Motor neuron (in vitro differentiated cells): ENCODE results near the gene NOC2L. TPM values are rescaled to one million over a fixed set of nuclear protein-coding genes. Genes with fewer than 3 reads are reported as not detected.

Experiments
- ATAC-seq, 8 experiments: fragments of 200-7000 bp; cut with Tn5 transposase; replicated peaks in 6 of 8; 2 replicates each; pipeline ENCODE4 v1.8.0; 2021; ENCODE audit warnings: mild to moderate bottlenecking in 8 of 8, moderate library complexity in 8 of 8
- H3K27ac ChIP-seq, 2 donors: fragments of 250-450 bp; sonication (Bioruptor Pico); 2 replicates each; pipeline ENCODE4 v1.9.0; 2021; ENCODE audit warnings: antibody characterized with exemption in 2 of 2, mild to moderate bottlenecking in 2 of 2, moderate library complexity in 1 of 2
- H3K4me1 ChIP-seq, 2 donors: fragments of 250-450 bp; sonication (Bioruptor Pico); replicated peaks in 1 of 2; 2 replicates each; pipeline ENCODE4 v1.6.1; 2021; ENCODE audit warnings: antibody characterized with exemption in 2 of 2, mild to moderate bottlenecking in 2 of 2, moderate library complexity in 1 of 2
- H3K4me3 ChIP-seq, 5 donors: fragments of 250-450 bp; sonication (Bioruptor Pico); 2 replicates each; pipeline ENCODE4 v1.9.0; 2021; ENCODE audit warnings: antibody characterized with exemption in 5 of 5, mild to moderate bottlenecking in 5 of 5, moderate library complexity in 4 of 5
- WGBS, 10 experiments: fragments of 450-650 bp; shearing (Covaris generic); methylation state at CpG; one replicate each; pipeline ENCODE4 v1.0.0; 2022; 5-methylcytosine and 5-hydroxymethylcytosine counted together
- in situ Hi-C, 9 experiments: fragments of 400-800 bp; cut with MboI; loops; one replicate each; pipeline ENCODE4 v1.15.0; 2021; ENCODE audit warnings: low sequenced_read_pairs in 9 of 9, low pct_unique_long_range_greater_than_20kb in 2 of 9; ENCODE audit not compliant: unreplicated experiment in 9 of 9
- total RNA-seq, 8 experiments: library from RNA; unstranded; fragments of 300-600 nt; gene quantifications; 2 replicates each; pipeline versions ENCODE4 v1.2.3 to v1.2.4, GENCODE V29; 2022

Gene NOC2L
- total RNA-seq, 8 experiments from 2014 or later, result 41.5 to 126 (median 85.5) TPM

- in situ Hi-C loops, result no loop called here
- Histone ChIP-seq H3K27ac (no peak overlapping the region), H3K4me1 (peaks cover 53 to 54% of the 10 kb centered on the region in 2 donors), H3K4me3 (no peak overlapping the region)
- WGBS, 10 experiments, result 23 to 93% (median 37%) methylated on average over 1 to 17 of the region's 40 CpGs; no CpG with 5 or more reads in 5 of the 10 experiments
- ATAC-seq, result no peak
Observed at GRCh38 chr1:929712-930632, 29.1 kb downstream of the NOC2L start.

GRCh38 chr1:928825-929661, 30.0 kb downstream of the NOC2L start:
- H3K4me3 ChIP-seq, result no peak overlapping the region
- in situ Hi-C loops, result no loop called here
- no peak overlapping the region for H3K27ac ChIP-seq
- 0 to 36% (median 20%) methylated on average over 1 to 14 of the region's 40 CpGs; no CpG with 5 or more reads in 5 of the 10 experiments for whole genome bisulfite sequencing, 10 experiments
- H3K4me1 ChIP-seq, result peaks cover 54 to 56% of the 10 kb centered on the region in 2 donors
- ATAC-seq, result peak in 1 of 8 experiments; percentile 6

GRCh38 chr1:927748-928147, 31.3 kb downstream of the NOC2L start:
- in situ Hi-C loops, result no loop called here
- H3K27ac ChIP-seq, result no peak overlapping the region
- WGBS, 10 experiments, result 59% methylated on average over 2 to 8 of the region's 10 CpGs; no CpG with 5 or more reads in 8 of the 10 experiments

GRCh38 chr1:927234-927633, 31.8 kb downstream of the NOC2L start:
- H3K27ac ChIP-seq, result no peak overlapping the region
- ATAC-seq, result no peak
- in situ Hi-C loops, result no loop called here
- 17 to 20% methylated on average over 1 to 6 of the region's 9 CpGs; no CpG with 5 or more reads in 8 of the 10 experiments for WGBS, 10 experiments
- peaks cover 52 to 57% of the 10 kb centered on the region in 2 donors for H3K4me1 ChIP-seq
- H3K4me3 ChIP-seq, result no peak overlapping the region

More at GRCh38 chr1:927748-928147, 31.3 kb downstream of the NOC2L start:
- peaks cover 52 to 58% of the 10 kb centered on the region in 2 donors for H3K4me1 ChIP-seq
- no peak for ATAC-seq
- H3K4me3 ChIP-seq, result no peak overlapping the region

- peaks cover 57 to 60% of the 10 kb centered on the region in 2 donors for H3K4me1 ChIP-seq
- peak overlapping the region; percentile 7 to 59 (median 42) for H3K4me3 ChIP-seq
- no peak overlapping the region for H3K27ac ChIP-seq
- in situ Hi-C loops, result no loop called here
- WGBS, 10 experiments, result 0 to 27% (median 2%) methylated on average over 1 to 18 of the region's 65 CpGs; no CpG with 5 or more reads in 4 of the 10 experiments
- ATAC-seq, result peak; percentile 10 to 63 (median 24)
Observed at GRCh38 chr1:925561-926421, 33.3 kb downstream of the NOC2L start.

GRCh38 chr1:924656-925560, 34.1 kb downstream of the NOC2L start:
- no CpG with 5 or more reads among the region's 120 CpGs for WGBS, 10 experiments
- H3K4me1 ChIP-seq, result peaks cover 63 to 66% of the 10 kb centered on the region in 2 donors
- H3K27ac ChIP-seq, result no peak overlapping the region
- ATAC-seq, result peak; percentile 13 to 27 (median 18)
- in situ Hi-C loops, result no loop called here
- H3K4me3 ChIP-seq, result peak overlapping the region; percentile 26 to 59 (median 42)

GRCh38 chr1:923991-924655, 34.9 kb downstream of the NOC2L start:
- in situ Hi-C loops, result no loop called here
- no peak overlapping the region for H3K27ac ChIP-seq
- peak in 6 of 8 experiments; percentile 0 to 6 (median 0) for ATAC-seq
- H3K4me1 ChIP-seq, result peaks cover 64 to 67% of the 10 kb centered on the region in 2 donors
- 3% methylated on average over 24 of the region's 98 CpGs; no CpG with 5 or more reads in 9 of the 10 experiments for WGBS, 10 experiments
- H3K4me3 ChIP-seq, result peak overlapping the region; percentile 26 to 59 (median 42)

- H3K4me3 ChIP-seq, result peak within 1 kb of the TSS; percentile 26 to 59 (median 42)
- WGBS, 10 experiments, result 3 to 40% (median 11%) methylated on average over 1 to 53 of the region's 72 CpGs; no CpG with 5 or more reads in 4 of the 10 experiments
- in situ Hi-C loops, result no loop called here
- H3K27ac ChIP-seq, result no peak within 1 kb of the TSS
- peak; percentile 6 to 60 (median 52) for ATAC-seq
- peaks cover 60 to 63% of the 10 kb centered on the region in 2 donors for H3K4me1 ChIP-seq
Observed at GRCh38 chr1:923131-923990, 35.7 kb downstream of the NOC2L start, which contains the start of gene SAMD11. Gene SAMD11 (plus strand): TSS chr1:923923. CDS start chr1:924432, 509 bp downstream.

- peak overlapping the region in 2 of 5 donors; percentile 10 to 13 for H3K4me3 ChIP-seq
- H3K4me1 ChIP-seq, result peaks cover 75 to 83% of the 10 kb centered on the region in 2 donors
- in situ Hi-C loops, result no loop called here
- 11 to 30% (median 21%) methylated on average over 4 to 11 of the region's 38 CpGs; no CpG with 5 or more reads in 7 of the 10 experiments for WGBS, 10 experiments
- peak overlapping the region in 1 of 2 donors; percentile 0 for H3K27ac ChIP-seq
- peak; percentile 14 to 65 (median 52) for ATAC-seq
Observed at GRCh38 chr1:921011-921837, 37.8 kb downstream of the NOC2L start.
